ENCODE measurements around the gene OR8A1.
"Not testable (repeated sequence)": the region's sequence is repeated elsewhere in the genome, so short reads cannot be mapped to it uniquely, and the experiment has no call there.

The OR8A1 gene

GRCh38 chr11:124595302-124595701 lies 25.5 kb downstream of the OR8A1 start:
- no peak for DNase-seq (ENCODE audit: low read depth)

GRCh38 chr11:124597626-124598025 lies 27.8 kb downstream of the OR8A1 start:
- DNase-seq (ENCODE audit: low read depth), result no peak

DNA sequence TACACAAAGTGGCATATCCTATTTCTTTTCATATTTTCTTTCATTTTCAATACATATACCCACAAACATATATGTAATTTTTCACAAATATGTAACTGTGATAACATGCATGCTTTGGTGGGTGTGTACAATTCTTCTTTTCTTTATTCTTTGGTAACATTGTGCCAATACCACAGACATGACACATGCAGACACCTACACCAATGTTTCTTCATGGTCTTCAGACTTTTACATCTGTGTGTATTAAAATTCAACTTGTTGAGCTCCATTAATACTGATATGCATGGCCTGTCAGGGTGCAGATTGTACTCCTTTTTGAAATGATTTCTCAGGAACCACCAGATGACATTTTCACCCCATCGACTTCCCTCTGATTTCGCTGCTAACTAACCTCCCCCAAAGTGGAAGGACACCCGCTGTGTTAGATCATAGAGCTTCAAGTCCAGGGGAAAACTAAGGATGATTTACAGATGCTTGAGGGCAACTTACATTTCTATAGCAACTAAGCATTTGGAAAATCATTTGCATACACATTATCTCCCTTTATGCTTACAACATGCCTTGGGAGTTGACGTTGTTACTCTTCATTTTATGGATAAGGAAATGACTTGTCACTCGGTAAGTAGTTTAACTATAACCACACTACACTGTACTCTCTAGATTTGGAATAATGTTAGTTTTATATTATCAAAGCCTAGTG lies 31.0 kb downstream of the OR8A1 start:
- no peak for DNase-seq (ENCODE audit: low read depth)

- no peak for DNase-seq (ENCODE audit: low read depth)
Observed at GRCh38 chr11:124602193-124602592, 32.4 kb downstream of the OR8A1 start.

DNA sequence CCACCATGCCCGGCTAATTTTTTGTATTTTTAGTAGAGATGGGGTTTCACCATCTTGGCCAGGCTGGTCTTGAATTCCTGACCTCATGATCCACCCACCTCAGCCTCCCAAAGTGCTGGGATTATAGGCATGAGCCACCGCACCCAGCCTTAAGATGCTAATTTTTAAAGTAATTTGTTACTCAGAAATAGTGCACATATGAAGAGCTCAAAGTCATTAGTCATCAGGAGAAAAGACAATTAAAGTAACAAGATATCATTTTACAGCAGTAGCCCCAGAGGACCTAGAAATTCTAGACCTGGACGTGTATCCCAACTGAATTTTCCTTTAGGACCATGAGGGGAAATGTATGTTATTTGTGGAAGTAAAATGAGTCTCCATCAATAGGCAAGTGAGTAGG lies 32.9 kb downstream of the OR8A1 start:
- DNase-seq (ENCODE audit: low read depth), result not testable (repeated sequence)

GRCh38 chr11:124605719-124606118 lies 35.9 kb downstream of the OR8A1 start:
- no peak for DNase-seq (ENCODE audit: low read depth)

DNA sequence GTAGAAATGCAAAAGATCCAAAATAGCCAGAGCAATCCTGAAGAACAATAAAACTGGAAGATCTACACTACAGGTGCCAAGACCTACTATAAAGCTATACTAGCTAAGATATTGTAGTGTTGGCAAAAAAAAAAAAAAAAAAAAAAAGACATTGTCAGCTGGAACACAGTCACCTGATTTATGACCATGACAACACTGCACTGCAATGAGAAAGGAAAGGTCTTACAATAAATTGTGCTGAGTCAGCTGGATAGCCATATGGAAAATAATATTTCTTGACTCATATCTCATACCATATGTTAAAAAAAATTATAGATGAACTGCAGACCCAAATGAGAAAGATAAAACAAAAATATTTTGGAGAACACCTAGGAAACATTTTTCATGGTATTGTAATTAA lies 38.4 kb downstream of the OR8A1 start:
- no peak for DNase-seq (ENCODE audit: low read depth)

- DNase-seq (ENCODE audit: low read depth), result no peak
Observed at GRCh38 chr11:124610295-124610694, 40.5 kb downstream of the OR8A1 start.

GRCh38 chr11:124611064-124611463 lies 41.3 kb downstream of the OR8A1 start, which contains the start of gene PANX3:
TSS of gene PANX3 (plus strand) at chr11:124611428. CDS start at chr11:124611557, 129 bp downstream.
- no peak for DNase-seq (ENCODE audit: low read depth)

DNA sequence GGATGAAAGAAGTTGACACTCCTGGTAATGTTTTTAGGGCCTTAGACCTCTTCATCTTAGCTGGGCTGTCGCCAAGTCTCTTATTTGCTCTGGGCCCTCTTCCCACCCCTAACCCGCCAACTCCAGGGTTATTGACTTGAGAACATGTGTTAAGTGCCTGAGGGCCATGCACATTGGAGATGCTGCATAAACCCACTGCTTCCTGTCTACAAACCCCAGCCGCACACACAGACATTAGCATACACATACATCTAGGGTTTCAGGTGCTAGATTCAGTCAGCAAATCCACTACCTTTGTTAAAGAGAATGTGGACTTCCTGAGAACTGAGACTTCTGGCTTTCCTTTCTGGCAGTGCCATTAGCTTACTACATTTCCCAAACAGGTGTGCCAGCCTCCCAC lies 42.2 kb downstream of the OR8A1 start:
- no peak for DNase-seq (ENCODE audit: low read depth)

DNA sequence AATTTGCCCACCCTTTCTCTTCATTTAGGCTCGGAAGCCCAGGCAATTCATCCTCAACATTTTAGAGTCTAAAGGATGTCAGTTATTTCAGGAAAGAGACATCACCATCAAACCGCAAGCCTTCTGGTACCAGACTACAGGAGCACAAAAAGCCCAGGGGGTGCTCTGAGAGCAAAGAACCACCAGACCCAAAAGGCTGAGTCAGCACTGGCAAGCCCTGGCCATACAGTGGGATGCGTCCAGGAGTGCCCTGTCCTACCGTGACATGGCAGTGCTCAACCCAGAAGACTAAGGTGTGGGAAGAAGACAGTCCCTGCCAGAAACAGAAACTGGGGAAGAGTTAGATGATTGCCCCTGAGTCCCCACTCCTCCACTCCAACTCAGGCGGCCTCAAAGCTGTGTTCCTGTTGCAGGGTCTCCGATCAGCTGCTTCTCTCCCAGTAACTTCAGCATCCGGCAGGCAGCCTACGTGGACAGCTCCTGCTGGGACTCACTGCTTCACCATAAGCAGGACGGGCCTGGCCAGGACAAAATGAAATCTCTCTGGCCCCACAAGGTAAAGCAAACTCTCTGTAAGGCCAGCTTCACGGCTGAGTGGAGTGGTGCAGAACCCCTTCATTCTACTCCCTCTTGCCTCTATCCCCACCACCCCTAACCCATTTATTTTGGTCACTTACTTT lies 42.9 kb downstream of the OR8A1 start:
- no peak for DNase-seq (ENCODE audit: low read depth)

DNA sequence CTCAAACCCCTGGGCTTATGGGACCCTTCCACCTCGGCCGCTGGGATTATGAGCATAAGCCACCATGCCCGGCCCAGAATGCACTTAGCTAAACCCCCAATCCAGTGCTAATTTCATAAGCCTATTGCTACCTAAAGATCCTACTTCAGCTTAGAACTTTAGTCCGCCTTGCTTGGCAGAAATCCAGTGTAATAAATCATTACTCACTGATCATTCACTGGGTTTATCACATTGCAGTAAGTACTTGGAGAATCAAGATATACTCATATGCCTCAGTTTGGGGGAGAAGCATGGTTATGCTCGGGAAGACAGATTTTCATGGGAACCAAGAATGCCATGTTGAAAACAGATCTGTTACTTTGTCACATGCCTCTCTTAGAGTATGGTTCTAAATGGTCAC lies 49.1 kb downstream of the OR8A1 start:
- DNase-seq (ENCODE audit: low read depth), result no peak
